HCT116 (cell line): ENCODE measurements around the gene CDK4. TPM values are rescaled to one million over a fixed set of nuclear protein-coding genes. Genes with fewer than 3 reads are reported as not detected.

ENCODE experiments used
- ATAC-seq: fragments of 200-7000 bp; cut with Tn5 transposase; 2 replicates; pipeline ENCODE4 v1.9.1; 2020; ENCODE audit warnings: mild to moderate bottlenecking, moderate library complexity
- BruUV-seq: library from RNA; stranded (reverse); fragments of 400-500 nt; replicated peaks from 2 replicates; lab custom pipeline; 2021; lab: Mats Ljungman, UMichigan
- CTCF ChIA-PET: fragments of 300-600 bp; sonication (Branson Sonifier 250); formaldehyde crosslinking; loops from one replicate; lab custom pipeline; 2021; ENCODE audit warnings: antibody characterized with exemption; lab: Charles Lee
- POLR2A ChIA-PET: fragments of 300-600, 350-600 bp; sonication (Branson Sonifier 250); formaldehyde crosslinking; loops from one replicate; lab custom pipeline; 2021; ENCODE audit warnings: antibody characterized with exemption; lab: Charles Lee
- RAD21 ChIA-PET, 2 experiments: fragments of 300-600 bp; sonication (Branson Sonifier 250); formaldehyde crosslinking; loops; one replicate each; lab custom pipeline; 2023; ENCODE audit warnings: low total read pairs in 2 of 2; ENCODE audit not compliant: uncharacterized antibody in 2 of 2, unreplicated experiment in 2 of 2, low non-redundant PET in 1 of 2; lab: Charles Lee
- DNase-seq: peaks from one replicate; pipeline ENCODE4 v3.0.0-alpha.2; 2010; ENCODE audit warnings: low read depth, low spot score
- H2AFZ ChIP-seq: fragments of 200-600 bp; shearing (Covaris generic), sonication (generic); 2 replicates; pipeline ENCODE4 v1.6.1; 2017; ENCODE audit warnings: low read depth, mixed run types, mixed read lengths, antibody characterized with exemption, low read length; ENCODE audit not compliant: poor library complexity, severe bottlenecking
- H3K27ac ChIP-seq: 2 replicates; pipeline ENCODE4 v1.5.1; 2012; ENCODE audit warnings: low read depth, low read length
- H3K27me3 ChIP-seq: fragments of 200-600 bp; sonication (generic); 2 replicates; pipeline ENCODE4 v1.6.1; 2016; ENCODE audit warnings: mixed run types, low read length, mixed read lengths; ENCODE audit not compliant: insufficient read depth
- H3K36me3 ChIP-seq, 2 experiments: fragments of 200-500 bp in 1 of 2; fragments of 200-600 bp in 1 of 2; sonication (Bioruptor generic) in 1 of 2; sonication (generic) in 1 of 2; 2 replicates each; pipeline versions ENCODE4 v1.5.1 to v1.6.1; 2014 to 2016; ENCODE audit warnings: low read length in 2 of 2, inconsistent platforms in 1 of 2, mixed read lengths in 1 of 2, mixed run types in 1 of 2; ENCODE audit not compliant: insufficient read depth in 2 of 2, control insufficient read depth in 1 of 2
- H3K4me1 ChIP-seq, 2 experiments: fragments of 200-600 bp in 1 of 2; sonication (generic) in 1 of 2; 2 replicates each; pipeline versions ENCODE4 v1.5.1 to v1.6.1; 2012 to 2017; ENCODE audit warnings: low read length in 2 of 2, inconsistent platforms in 1 of 2, mild to moderate bottlenecking in 1 of 2, mixed read lengths in 1 of 2, mixed run types in 1 of 2, moderate library complexity in 1 of 2; ENCODE audit not compliant: insufficient read depth in 2 of 2, control insufficient read depth in 1 of 2
- H3K4me2 ChIP-seq: fragments of 200-600 bp; sonication (generic); 2 replicates; pipeline ENCODE4 v1.6.1; 2017; ENCODE audit warnings: mixed run types, low read length, mixed read lengths
- H3K4me3 ChIP-seq, 2 experiments: fragments of 200-600 bp in 1 of 2; sonication (generic) in 1 of 2; replicated peaks in 1 of 2; 2 replicates each; pipeline ENCODE4 v1.5.1; 2011 to 2016; ENCODE audit warnings: low read length in 2 of 2, control low read depth in 1 of 2, low read depth in 1 of 2, mild to moderate bottlenecking in 1 of 2, mixed read lengths in 1 of 2, mixed run types in 1 of 2
- H3K79me2 ChIP-seq: fragments of 200-600 bp; sonication (generic); 2 replicates; pipeline ENCODE4 v1.6.1; 2017; ENCODE audit warnings: mild to moderate bottlenecking, mixed run types, low read length, moderate library complexity, mixed read lengths; ENCODE audit not compliant: insufficient read depth
- H3K9ac ChIP-seq: fragments of 200-600 bp; sonication (generic); 2 replicates; pipeline ENCODE4 v1.6.1; 2016; ENCODE audit warnings: low read length, mixed read lengths
- H3K9me2 ChIP-seq: fragments of 200-600 bp; sonication (generic), shearing (Covaris generic); 2 replicates; pipeline ENCODE4 v1.6.1; 2017; ENCODE audit warnings: mixed run types, mild to moderate bottlenecking, moderate library complexity; ENCODE audit not compliant: insufficient read depth
- H3K9me3 ChIP-seq, 2 experiments: fragments of 200-500 bp in 1 of 2; fragments of 200-600 bp in 1 of 2; sonication (Bioruptor generic) in 1 of 2; sonication (generic) in 1 of 2; 2 replicates each; pipeline ENCODE4 v1.6.1; 2014 to 2017; ENCODE audit warnings: low read length in 2 of 2, mixed read lengths in 2 of 2, inconsistent platforms in 1 of 2, low read depth in 1 of 2, mild to moderate bottlenecking in 1 of 2, mixed run types in 1 of 2, moderate library complexity in 1 of 2; ENCODE audit not compliant: control insufficient read depth in 1 of 2, insufficient read depth in 1 of 2
- H4K20me1 ChIP-seq: fragments of 200-600 bp; sonication (generic), shearing (Covaris generic); 2 replicates; pipeline ENCODE4 v1.6.1; 2017; ENCODE audit warnings: mixed run types, mild to moderate bottlenecking, moderate library complexity; ENCODE audit not compliant: insufficient read depth
- EZH2 ChIP-seq: fragments of 200-600 bp; sonication (generic); IDR thresholded peaks from 2 replicates; pipeline ENCODE4 v1.6.1; 2017; ENCODE audit warnings: antibody characterized with exemption, mixed run types
- FOSL1 ChIP-seq: IDR thresholded peaks from 2 replicates; pipeline ENCODE4 v1.6.1; 2012; ENCODE audit warnings: low read depth
- intact Hi-C: fragments of 100-400 bp; cut with micrococcal nuclease; formaldehyde crosslinking; loops from 2 replicates; pipeline ENCODE4 v1.10.0; 2022
- microRNA-seq: library from miRNA; unstranded; fragments of <30 nt; microRNA quantifications from one replicate; pipeline ENCODE4, GENCODE V29; 2016; ENCODE audit warnings: borderline number of aligned reads
- total RNA-seq: library from RNA; stranded (reverse); gene quantifications from one replicate; pipeline ENCODE4 v1.2.1, GENCODE V29; 2021; ENCODE audit not compliant: unreplicated experiment

CDK4 gene
- total RNA-seq, 1 experiment from 2014 or later = 206 TPM

DNA sequence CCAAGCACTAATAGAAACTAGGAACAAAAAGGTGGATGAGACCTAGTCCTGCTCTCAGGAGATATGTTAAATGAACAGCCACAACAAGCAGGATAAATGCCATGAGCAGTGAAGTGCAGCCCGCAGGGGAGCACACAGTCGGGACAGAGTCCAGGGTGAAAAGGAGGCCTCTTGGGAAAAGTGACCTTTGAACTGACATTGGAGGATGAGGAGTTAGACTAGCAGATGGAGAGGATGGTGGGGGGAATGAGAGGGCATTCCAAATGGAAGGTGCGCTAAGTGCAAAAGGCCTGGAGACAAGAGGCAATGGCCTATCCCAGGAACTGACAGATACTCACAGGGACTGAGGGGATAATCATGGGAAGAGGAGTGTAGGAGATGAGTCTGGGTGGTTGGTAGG is 53.7 kb downstream of the CDK4 start:
- BruUV-seq = no TSS peak
- Histone ChIP-seq H3K27me3 (no peaks in the 10 kb centered on the region), H3K4me2 (no peak overlapping the region), H3K27ac (no peak overlapping the region), H4K20me1 (no peaks in the 10 kb centered on the region), H3K4me3 (no peak overlapping the region), H3K79me2 (0 out of 2 replicates have a peak, but pooled peaks cover 6% of the 10 kb centered on the region), H3K9me3 (no peaks in the 10 kb centered on the region; a peak in 1 of 4 replicates), H2AFZ (no peak overlapping the region), H3K9me2 (no peaks in the 10 kb centered on the region), H3K9ac (no peak overlapping the region), H3K36me3 (peaks cover 4 to 10% of the 10 kb centered on the region in 2 experiments; a peak in 2 of 4 replicates), H3K4me1 (peaks cover 4 to 7% of the 10 kb centered on the region in 2 experiments; a peak in 3 of 4 replicates)
- ChIA-PET CTCF (no interaction called here), POLR2A (no interaction called here), RAD21 (no interaction called here)
- TF ChIP-seq EZH2 (no peak), FOSL1 (no peak)
- no peak for ATAC-seq
- intact Hi-C loops = no loop called here
- no peak for DNase-seq

Small RNA genes within 50 kb of the gene (microRNA-seq; reads per million reads assigned to microRNA genes)
- gene MIR6759 = not detected

Other genes starting within 250 kb of the CDK4 start
- gene DDIT3, start 231.8 kb downstream of the CDK4 start, total RNA-seq = 84.7 TPM
- 70.1 TPM for gene MBD6, start 229.5 kb downstream of the CDK4 start, total RNA-seq
- gene DCTN2, start 205.1 kb downstream of the CDK4 start, total RNA-seq = 95.9 TPM
- 5.2 TPM for gene KIF5A, start 202.3 kb downstream of the CDK4 start, total RNA-seq
- gene PIP4K2C, start 161.1 kb downstream of the CDK4 start, total RNA-seq = 38.4 TPM
- 0.37 TPM for gene DTX3, start 147.5 kb downstream of the CDK4 start, total RNA-seq
- 3.6 TPM for gene ARHGEF25, start 140.9 kb downstream of the CDK4 start, total RNA-seq
- gene B4GALNT1, start 119.1 kb downstream of the CDK4 start, total RNA-seq = 31.3 TPM
- 98.4 TPM for gene OS9, start 58.2 kb downstream of the CDK4 start, total RNA-seq
- gene AGAP2, start 13.6 kb downstream of the CDK4 start, total RNA-seq = 15.8 TPM
- 14.9 TPM for gene TSPAN31, start 7.3 kb downstream of the CDK4 start, total RNA-seq
- 21.8 TPM for gene MARCHF9, start 2.8 kb upstream of the CDK4 start, total RNA-seq
- 11.6 TPM for gene CYP27B1, start 14.8 kb upstream of the CDK4 start, total RNA-seq
- 56.6 TPM for gene METTL1, start 19.8 kb upstream of the CDK4 start, total RNA-seq
- 5.0 TPM for gene EEF1AKMT3, start 20.3 kb upstream of the CDK4 start, total RNA-seq
- gene TSFM, start 30.5 kb upstream of the CDK4 start, total RNA-seq = 53.2 TPM
- 1.1 TPM for gene AVIL, start 66.4 kb upstream of the CDK4 start, total RNA-seq
- gene CTDSP2, start 94.4 kb upstream of the CDK4 start, total RNA-seq = 82.7 TPM
- 9.1 TPM for gene ATP23, start 189.3 kb upstream of the CDK4 start, total RNA-seq